Measurements from ENCODE around the gene NRIP1.

Gene NRIP1

GRCh38 chr21:15003463-15004135, 61.2 kb downstream of the NRIP1 start:
- Histone ChIP-seq H3K27ac (ENCODE audit: low read depth, low read length) (no peak overlapping the region), H4K20me1 (ENCODE audit: control insufficient read depth, insufficient read depth, low read depth, low read length) (no peaks in the 10 kb centered on the region), H3F3A (ENCODE audit: control insufficient read depth, insufficient read depth) (no peaks in the 10 kb centered on the region), H3K4me2 (ENCODE audit: low read length) (no peak overlapping the region), H3K36me3 (ENCODE audit: control insufficient read depth, low read length) (no peaks in the 10 kb centered on the region), H3K4me1 (ENCODE audit: control insufficient read depth, low read length) (no peaks in the 10 kb centered on the region), H3K79me2 (ENCODE audit: control insufficient read depth, low read length) (no peaks in the 10 kb centered on the region), H3K9me3 (ENCODE audit: control insufficient read depth, insufficient read depth, low read length) (no peaks in the 10 kb centered on the region), H3K4me3 (ENCODE audit: low read length) (no peak overlapping the region), H3K9me2 (replicated peaks; ENCODE audit: control insufficient read depth, low read length) (no peaks in the 10 kb centered on the region), H3K27me3 (ENCODE audit: control insufficient read depth, low read length) (no peaks in the 10 kb centered on the region)
- no peak for TF ChIP-seq CTCF (IDR thresholded peaks at IDR 0.05; ENCODE audit: low read depth, low read length, poor library complexity, severe bottlenecking)
- TF ChIP-seq EZH2phosphoT487 (IDR thresholded peaks at IDR 0.05; ENCODE audit: borderline replicate concordance, low read length), result no peak

- Histone ChIP-seq H4K20me1 (ENCODE audit: control insufficient read depth, insufficient read depth, low read depth, low read length) (no peaks in the 10 kb centered on the region), H3K4me3 (ENCODE audit: low read length) (no peak overlapping the region), H3K27me3 (ENCODE audit: control insufficient read depth, low read length) (no peaks in the 10 kb centered on the region), H3K36me3 (ENCODE audit: control insufficient read depth, low read length) (no peaks in the 10 kb centered on the region), H3K27ac (ENCODE audit: low read depth, low read length) (no peak overlapping the region), H3F3A (ENCODE audit: control insufficient read depth, insufficient read depth) (no peaks in the 10 kb centered on the region), H3K4me1 (ENCODE audit: control insufficient read depth, low read length) (no peaks in the 10 kb centered on the region), H3K79me2 (ENCODE audit: control insufficient read depth, low read length) (no peaks in the 10 kb centered on the region), H3K9me2 (replicated peaks; ENCODE audit: control insufficient read depth, low read length) (no peaks in the 10 kb centered on the region), H3K4me2 (ENCODE audit: low read length) (no peak overlapping the region), H3K9me3 (ENCODE audit: control insufficient read depth, insufficient read depth, low read length) (no peaks in the 10 kb centered on the region)
- no peak for TF ChIP-seq EZH2phosphoT487 (IDR thresholded peaks at IDR 0.05; ENCODE audit: borderline replicate concordance, low read length)
- TF ChIP-seq CTCF (IDR thresholded peaks at IDR 0.05; ENCODE audit: low read depth, low read length, poor library complexity, severe bottlenecking), result no peak
Observed at GRCh38 chr21:15001857-15002606, 62.8 kb downstream of the NRIP1 start.

- no peaks in the 10 kb centered on the region for H3K9me3 ChIP-seq (ENCODE audit: control insufficient read depth, insufficient read depth, low read length)
- H3K4me2 ChIP-seq (ENCODE audit: low read length), result no peak overlapping the region
- TF ChIP-seq EZH2phosphoT487 (IDR thresholded peaks at IDR 0.05; ENCODE audit: borderline replicate concordance, low read length) (no peak), CTCF (IDR thresholded peaks at IDR 0.05; ENCODE audit: low read depth, low read length, poor library complexity, severe bottlenecking) (no peak)
- no peaks in the 10 kb centered on the region for H3K36me3 ChIP-seq (ENCODE audit: control insufficient read depth, low read length)
- H3K79me2 ChIP-seq (ENCODE audit: control insufficient read depth, low read length), result no peaks in the 10 kb centered on the region
- H3K4me3 ChIP-seq (ENCODE audit: low read length), result no peak overlapping the region
- H3K27me3 ChIP-seq (ENCODE audit: control insufficient read depth, low read length), result no peaks in the 10 kb centered on the region
- no peaks in the 10 kb centered on the region for H3K9me2 ChIP-seq (replicated peaks; ENCODE audit: control insufficient read depth, low read length)
- no peak overlapping the region for H3K27ac ChIP-seq (ENCODE audit: low read depth, low read length)
- H3K4me1 ChIP-seq (ENCODE audit: control insufficient read depth, low read length), result no peaks in the 10 kb centered on the region
- no peaks in the 10 kb centered on the region for H4K20me1 ChIP-seq (ENCODE audit: control insufficient read depth, insufficient read depth, low read depth, low read length)
- H3F3A ChIP-seq (ENCODE audit: control insufficient read depth, insufficient read depth), result no peaks in the 10 kb centered on the region
Observed at GRCh38 chr21:15001113-15001512, 63.7 kb downstream of the NRIP1 start.

All from DOHH2 (cell line).